Calu3 (cell line): ENCODE data around the gene ZBTB5. TPM values are rescaled to one million over a fixed set of nuclear protein-coding genes. Genes with fewer than 3 reads are reported as not detected.

Experiments
- BruUV-seq: library from RNA; stranded (reverse); fragments of 400-500 nt; replicated peaks from 2 replicates; lab custom pipeline; 2021; lab: Mats Ljungman, UMichigan
- CTCF ChIA-PET: fragments of 300-600 bp; sonication (Branson Sonifier 250); formaldehyde crosslinking; loops from one replicate; lab custom pipeline; 2022; ENCODE audit warnings: antibody characterized with exemption; lab: Charles Lee
- DNase-seq: peaks from one replicate; pipeline ENCODE4 v3.0.0; 2022
- H3K27ac Mint-ChIP-seq: one replicate; pipeline ENCODE4 v1.8.0; 2022; ENCODE audit warnings: mixed read lengths; ENCODE audit not compliant: unreplicated experiment
- H3K27me3 Mint-ChIP-seq: one replicate; pipeline ENCODE4 v1.8.0; 2022; ENCODE audit warnings: mixed read lengths; ENCODE audit not compliant: unreplicated experiment
- H3K36me3 Mint-ChIP-seq: one replicate; pipeline ENCODE4 v1.8.0; 2022; ENCODE audit warnings: mild to moderate bottlenecking, moderate library complexity, mixed read lengths; ENCODE audit not compliant: insufficient read depth, unreplicated experiment
- H3K4me1 Mint-ChIP-seq: one replicate; pipeline ENCODE4 v1.8.0; 2022; ENCODE audit warnings: mild to moderate bottlenecking, low read depth, mixed read lengths; ENCODE audit not compliant: unreplicated experiment
- H3K4me3 Mint-ChIP-seq: one replicate; pipeline ENCODE4 v1.8.0; 2022; ENCODE audit warnings: mild to moderate bottlenecking, low read depth, moderate library complexity, mixed read lengths; ENCODE audit not compliant: unreplicated experiment
- H3K9me3 Mint-ChIP-seq: one replicate; pipeline ENCODE4 v1.8.0; 2022; ENCODE audit warnings: low read depth, mixed read lengths; ENCODE audit not compliant: unreplicated experiment
- CTCF ChIP-seq: fragments of 200-600 bp; IDR thresholded peaks from one replicate; pipeline ENCODE4 v1.8.0; 2022; ENCODE audit warnings: antibody characterized with exemption; ENCODE audit not compliant: unreplicated experiment
- intact Hi-C: fragments of 100-400 bp; cut with micrococcal nuclease; formaldehyde crosslinking; loops from one replicate; pipeline ENCODE4 v1.10.0; 2022; ENCODE audit not compliant: unreplicated experiment
- total RNA-seq: library from RNA; stranded (reverse); gene quantifications from 2 replicates; pipeline ENCODE4 v1.2.3, GENCODE V29; 2022

ZBTB5 gene
- total RNA-seq, 1 experiment from 2014 or later: 4.7 TPM

GRCh38 chr9:37501957-37502596, 36.8 kb upstream of the ZBTB5 start:
- Mint-ChIP-seq H3K27me3 (no peaks in the 10 kb centered on the region), H3K36me3 (peaks cover 5% of the 10 kb centered on the region), H3K4me1 (no peaks in the 10 kb centered on the region), H3K4me3 (no peak overlapping the region), H3K27ac (no peak overlapping the region), H3K9me3 (no peaks in the 10 kb centered on the region)
- intact Hi-C loops: no loop called here
- no TSS peak for BruUV-seq
- TF ChIP-seq CTCF: no peak
- CTCF ChIA-PET: no interaction called here
- no peak for DNase-seq

- CTCF ChIA-PET: no interaction called here
- Mint-ChIP-seq H3K27ac (no peak overlapping the region), H3K36me3 (peaks cover 5% of the 10 kb centered on the region), H3K4me1 (no peaks in the 10 kb centered on the region), H3K4me3 (no peak overlapping the region), H3K9me3 (no peaks in the 10 kb centered on the region), H3K27me3 (no peaks in the 10 kb centered on the region)
- intact Hi-C loops: no loop called here
- no peak for DNase-seq
- no TSS peak for BruUV-seq
- TF ChIP-seq CTCF: no peak
Measured at GRCh38 chr9:37499297-37499696, 34.0 kb upstream of the ZBTB5 start.

GRCh38 chr9:37498457-37498856, 33.2 kb upstream of the ZBTB5 start:
- Mint-ChIP-seq H3K27ac (no peak overlapping the region), H3K9me3 (no peaks in the 10 kb centered on the region), H3K27me3 (no peaks in the 10 kb centered on the region), H3K36me3 (peaks cover 5% of the 10 kb centered on the region), H3K4me1 (no peaks in the 10 kb centered on the region), H3K4me3 (no peak overlapping the region)
- CTCF ChIA-PET: no interaction called here
- intact Hi-C loops: no loop called here
- no TSS peak for BruUV-seq
- no peak for DNase-seq
- TF ChIP-seq CTCF: no peak

- H3K9me3 Mint-ChIP-seq: no peaks in the 10 kb centered on the region
- BruUV-seq: no TSS peak
- TF ChIP-seq CTCF: no peak
- H3K27me3 Mint-ChIP-seq: no peaks in the 10 kb centered on the region
- H3K4me3 Mint-ChIP-seq: no peak overlapping the region
- no peak overlapping the region for H3K27ac Mint-ChIP-seq
- no peaks in the 10 kb centered on the region for H3K4me1 Mint-ChIP-seq
- CTCF ChIA-PET: no interaction called here
- no peak for DNase-seq
- peaks cover 5% of the 10 kb centered on the region for H3K36me3 Mint-ChIP-seq
- intact Hi-C loops: no loop called here
Measured at GRCh38 chr9:37497320-37497719, 32.1 kb upstream of the ZBTB5 start.
